HepG2 (cell line): ENCODE data around the gene ANKRD2. TPM values are rescaled to one million over a fixed set of nuclear protein-coding genes. Genes with fewer than 3 reads are reported as not detected.

Experiments
- ATAC-seq: fragments of 200-7000 bp; cut with Tn5 transposase; 3 replicates; pipeline ENCODE4 v1.9.1; 2020; ENCODE audit warnings: mild to moderate bottlenecking, moderate library complexity
- BruUV-seq: library from RNA; stranded (reverse); fragments of 400-500 nt; replicated peaks from 2 replicates; lab custom pipeline; 2021; lab: Mats Ljungman, UMichigan
- CTCF ChIA-PET: fragments of 300-600 bp; formaldehyde crosslinking; extraction: SDS; loops from one replicate; lab custom pipeline; 2021; ENCODE audit warnings: low total read pairs, inconsistent platforms, low intra/inter-chr PET ratio; lab: Yijun Ruan, JAX
- POLR2A ChIA-PET: fragments of 350-600 bp; sonication (Branson Sonifier 250); formaldehyde crosslinking; loops from one replicate; lab custom pipeline; 2020; ENCODE audit warnings: antibody characterized with exemption, inconsistent platforms; lab: Yijun Ruan, JAX
- DNase-seq: peaks from one replicate; pipeline ENCODE4 v3.0.0-alpha.2; 2015; ENCODE audit warnings: low spot score
- FAIRE-seq: peaks from 3 replicates; lab custom pipeline; 2011; peaks lifted over from hg19 to GRCh38; lab: Jason Lieb, UNC
- H2AFZ ChIP-seq: one replicate; pipeline ENCODE4 v1.6.1; 2011; ENCODE audit warnings: low read length, inconsistent platforms
- H3K27ac ChIP-seq: fragments of 300-600 bp; 3 replicates; pipeline ENCODE4 v1.8.0; 2011; ENCODE audit warnings: mixed run types, mild to moderate bottlenecking, mixed read lengths, low read length, inconsistent platforms; ENCODE audit not compliant: insufficient read depth; ENCODE audit errors: extremely low read length
- H3K27me3 ChIP-seq, 2 experiments: fragments of 200-600 bp in 1 of 2; 2 replicates in 1 of 2; 3 replicates in 1 of 2; pipeline versions ENCODE4 v1.6.0 to v1.8.0; 2011; ENCODE audit warnings: low read length in 2 of 2, mild to moderate bottlenecking in 2 of 2, moderate library complexity in 2 of 2, inconsistent platforms in 1 of 2; ENCODE audit not compliant: insufficient read depth in 2 of 2, control insufficient read depth in 1 of 2
- H3K36me3 ChIP-seq, 2 experiments: fragments of 200-600 bp in 1 of 2; replicated peaks in 1 of 2; 2 replicates in 1 of 2; 3 replicates in 1 of 2; pipeline versions ENCODE4 v1.5.1 to v1.8.0; 2011; ENCODE audit warnings: low read length in 2 of 2, inconsistent platforms in 1 of 2; ENCODE audit not compliant: insufficient read depth in 2 of 2, control insufficient read depth in 1 of 2
- H3K4me1 ChIP-seq: 2 replicates; pipeline ENCODE4 v1.5.1; 2012; ENCODE audit warnings: low read length, inconsistent platforms; ENCODE audit not compliant: insufficient read depth
- H3K4me2 ChIP-seq: 2 replicates; pipeline ENCODE4 v1.6.0; 2011; ENCODE audit warnings: low read depth, low read length, inconsistent platforms
- H3K4me3 ChIP-seq, 3 experiments: fragments of 200-600 bp in 1 of 3; sonication (generic), shearing (Covaris generic) in 1 of 3; replicated peaks in 1 of 3; 2 replicates each; pipeline ENCODE4 v1.5.1; 2011 to 2016; ENCODE audit warnings: low read length in 3 of 3, inconsistent platforms in 2 of 3, low read depth in 2 of 3, mild to moderate bottlenecking in 2 of 3, control low read depth in 1 of 3, mixed read lengths in 1 of 3; ENCODE audit not compliant: insufficient read depth in 1 of 3
- H3K79me2 ChIP-seq: one replicate; pipeline ENCODE4 v1.6.1; 2011; ENCODE audit warnings: low read length, inconsistent platforms; ENCODE audit not compliant: insufficient read depth
- H3K9ac ChIP-seq: 2 replicates; pipeline ENCODE4 v1.6.0; 2011; ENCODE audit warnings: mild to moderate bottlenecking, low read depth, low read length, inconsistent platforms; ENCODE audit not compliant: insufficient read depth
- H3K9me3 ChIP-seq: 2 replicates; pipeline ENCODE4 v1.5.1; 2012; ENCODE audit warnings: mild to moderate bottlenecking, low read length
- H4K20me1 ChIP-seq: 2 replicates; pipeline ENCODE4 v1.6.0; 2011; ENCODE audit warnings: inconsistent platforms, mild to moderate bottlenecking, low read length, moderate library complexity; ENCODE audit not compliant: insufficient read depth
- CCAR2 ChIP-seq: fragments of 200-400 bp; formaldehyde crosslinking; optimal IDR thresholded peaks from 2 replicates; pipeline ENCODE3; 2018; ENCODE audit warnings: low read depth, mild to moderate bottlenecking, low read length, moderate library complexity
- CEBPB ChIP-seq: IDR thresholded peaks from 2 replicates; pipeline ENCODE4 v1.6.1; 2011; ENCODE audit warnings: low read depth, low read length, improper control_type of control experiment, borderline replicate concordance
- CREM ChIP-seq, 2 experiments: sonication (generic) in 1 of 2; formaldehyde crosslinking in 1 of 2; IDR thresholded peaks; 2 replicates each; pipeline versions ENCODE4 v1.4.0 to v1.6.1; 2016 to 2020; ENCODE audit warnings: antibody characterized with exemption in 1 of 2, mild to moderate bottlenecking in 1 of 2, missing genetic modification reagents in 1 of 2
- HNF4A ChIP-seq: sonication (generic); formaldehyde crosslinking; IDR thresholded peaks from 2 replicates; pipeline ENCODE4 v1.4.0; 2020; ENCODE audit warnings: missing genetic modification reagents
- MYC ChIP-seq: sonication (generic); formaldehyde crosslinking; IDR thresholded peaks from 2 replicates; pipeline ENCODE4 v1.9.0; 2021; ENCODE audit warnings: missing genetic modification reagents, borderline replicate concordance
- PHF21A ChIP-seq: sonication (generic); formaldehyde crosslinking; IDR thresholded peaks from 2 replicates; pipeline ENCODE4 v1.5.0; 2020; ENCODE audit warnings: mild to moderate bottlenecking, missing genetic modification reagents
- PITX1 ChIP-seq: sonication (generic); formaldehyde crosslinking; IDR thresholded peaks from 2 replicates; pipeline ENCODE4 v1.5.1; 2020; ENCODE audit warnings: mild to moderate bottlenecking, missing genetic modification reagents
- ZMYM3 ChIP-seq: sonication (generic); formaldehyde crosslinking; IDR thresholded peaks from 2 replicates; pipeline ENCODE4 v1.5.1; 2020; ENCODE audit warnings: mild to moderate bottlenecking, missing genetic modification reagents
- WGBS: methylation state at CpG from one replicate; pipeline ENCODE4 v1.1.6; 2017; ENCODE audit warnings: low lambda C conversion rate; 5-methylcytosine and 5-hydroxymethylcytosine counted together
- in situ Hi-C: cut with HindIII; loops from 2 replicates; pipeline ENCODE4 v1.10.0; 2017; ENCODE audit warnings: low pct_unique_long_range_greater_than_20kb; ENCODE audit not compliant: extremely low pct_ligation_motif_present
- intact Hi-C: fragments of 100-400 bp; cut with micrococcal nuclease; formaldehyde crosslinking; loops from one replicate; pipeline ENCODE4 v1.10.0; 2022; ENCODE audit not compliant: unreplicated experiment
- polyA plus RNA-seq, 8 experiments: library from polyadenylated mRNA; depleted of rRNA in 3 of 8; stranded (reverse) in 7 of 8; unstranded in 1 of 8; fragments of >200 nt; fragmentation: Illumina TruSeq in 4 of 8; extraction: Trizol in 4 of 8; gene quantifications; 2 replicates each; pipeline versions ENCODE4 v1.2.1 to v1.2.3, GENCODE V29; 2011 to 2016; ENCODE audit warnings: low read depth in 4 of 8, missing spikeins in 1 of 8, mixed read lengths in 1 of 8; ENCODE audit not compliant: insufficient read depth in 1 of 8
- total RNA-seq, 5 experiments: library from RNA; depleted of rRNA; stranded (reverse); fragments of >200 nt; fragmentation: Illumina TruSeq; extraction: Trizol; gene quantifications; 2 replicates each; pipeline ENCODE4 v1.2.3, GENCODE V29; 2016; ENCODE audit warnings: low read depth in 1 of 5
- TF ChIP-seq, protein P1 (sequence below): sonication (generic); formaldehyde crosslinking; IDR thresholded peaks from 2 replicates; pipeline ENCODE4 v1.4.0; 2020; ENCODE audit warnings: mild to moderate bottlenecking, missing genetic modification reagents
- TF ChIP-seq, protein P2 (sequence below): sonication (generic); formaldehyde crosslinking; IDR thresholded peaks from 2 replicates; pipeline ENCODE4 v1.5.0; 2020; ENCODE audit warnings: missing genetic modification reagents

The ANKRD2 gene
- total and polyA plus RNA-seq, 2 of the 13 experiments (the other 11 are each of a cell fraction or from before 2014, with no cell fraction given) = not detected

DNA sequence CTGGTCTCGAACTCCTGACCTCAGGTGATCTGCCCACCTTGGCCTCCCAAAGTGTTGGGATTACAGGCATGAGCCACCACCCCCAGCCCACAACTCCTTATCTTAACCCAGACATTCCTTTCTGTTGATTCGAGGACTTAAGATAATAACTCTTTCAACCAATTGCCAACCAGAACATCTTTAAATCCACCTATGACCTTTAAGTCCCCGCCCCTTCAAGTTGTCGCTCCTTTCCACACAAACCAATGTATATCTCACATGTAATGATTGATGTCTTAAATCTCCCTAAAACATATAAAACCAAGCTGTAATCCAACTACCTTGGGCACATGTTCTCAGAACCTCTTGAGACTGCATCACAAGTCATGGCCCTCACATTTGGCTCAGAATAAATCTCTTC is 7.8 kb upstream of the ANKRD2 start:
- no TSS peak for BruUV-seq
- Histone ChIP-seq H4K20me1 (no peaks in the 10 kb centered on the region), H3K27me3 (no peaks in the 10 kb centered on the region), H3K79me2 (no peaks in the 10 kb centered on the region), H3K4me3 (no peak overlapping the region), H3K36me3 (peaks cover 1 to 8% of the 10 kb centered on the region in 2 experiments; a peak in 3 of 5 replicates), H3K9me3 (no peaks in the 10 kb centered on the region), H3K4me1 (peaks cover 15% of the 10 kb centered on the region; the same call in 1 of the 2 replicates), H2AFZ (no peak overlapping the region), H3K27ac (no peak overlapping the region), H3K4me2 (no peak overlapping the region), H3K9ac (no peak overlapping the region)
- in situ Hi-C loops (no loop called here), intact Hi-C loops (no loop called here)
- FAIRE-seq (no peak), DNase-seq (no peak), ATAC-seq (no peak)
- WGBS = 83% methylated on average over 4 of the region's 4 CpGs
- TF ChIP-seq, protein P1, sequence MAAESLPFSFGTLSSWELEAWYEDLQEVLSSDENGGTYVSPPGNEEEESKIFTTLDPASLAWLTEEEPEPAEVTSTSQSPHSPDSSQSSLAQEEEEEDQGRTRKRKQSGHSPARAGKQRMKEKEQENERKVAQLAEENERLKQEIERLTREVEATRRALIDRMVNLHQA (CRISPR knock-in tag) = no peak
- no peak for TF ChIP-seq CREM (IDR thresholded peaks at IDR 0.05)
- no peak for TF ChIP-seq CREM (CRISPR knock-in tag; IDR thresholded peaks at IDR 0.05)
- TF ChIP-seq, protein P2, sequence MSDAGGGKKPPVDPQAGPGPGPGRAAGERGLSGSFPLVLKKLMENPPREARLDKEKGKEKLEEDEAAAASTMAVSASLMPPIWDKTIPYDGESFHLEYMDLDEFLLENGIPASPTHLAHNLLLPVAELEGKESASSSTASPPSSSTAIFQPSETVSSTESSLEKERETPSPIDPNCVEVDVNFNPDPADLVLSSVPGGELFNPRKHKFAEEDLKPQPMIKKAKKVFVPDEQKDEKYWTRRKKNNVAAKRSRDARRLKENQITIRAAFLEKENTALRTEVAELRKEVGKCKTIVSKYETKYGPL = no peak
- TF ChIP-seq PITX1 (CRISPR knock-in tag) = no peak
- TF ChIP-seq CCAR2 = no peak
- no peak for TF ChIP-seq HNF4A (CRISPR knock-in tag)
- no peak for TF ChIP-seq MYC
- TF ChIP-seq PHF21A (CRISPR knock-in tag) = no peak
- TF ChIP-seq CEBPB = no peak
- no peak for TF ChIP-seq ZMYM3 (CRISPR knock-in tag)
- POLR2A ChIA-PET = interaction anchor here (1.1 kb wide), 1 partner anchor 75 kb away, joined by 3 read pairs; the partner anchor contains the start of gene PI4K2A
- CTCF ChIA-PET = no interaction called here
